Activated T-helper 1 cell treated with anti-CD3 and anti-CD28 coated beads, Interleukin-2, amount 50 U/mL, for 16 hours (primary cell): ENCODE results near the gene VPS35.

ENCODE experiments used
- DNase-seq, 2 donors: peaks; one replicate each; pipeline ENCODE4 v3.0.0-alpha.2; 2020; ENCODE audit warnings: low read depth in 1 of 2, low spot score in 1 of 2

Gene VPS35

DNA sequence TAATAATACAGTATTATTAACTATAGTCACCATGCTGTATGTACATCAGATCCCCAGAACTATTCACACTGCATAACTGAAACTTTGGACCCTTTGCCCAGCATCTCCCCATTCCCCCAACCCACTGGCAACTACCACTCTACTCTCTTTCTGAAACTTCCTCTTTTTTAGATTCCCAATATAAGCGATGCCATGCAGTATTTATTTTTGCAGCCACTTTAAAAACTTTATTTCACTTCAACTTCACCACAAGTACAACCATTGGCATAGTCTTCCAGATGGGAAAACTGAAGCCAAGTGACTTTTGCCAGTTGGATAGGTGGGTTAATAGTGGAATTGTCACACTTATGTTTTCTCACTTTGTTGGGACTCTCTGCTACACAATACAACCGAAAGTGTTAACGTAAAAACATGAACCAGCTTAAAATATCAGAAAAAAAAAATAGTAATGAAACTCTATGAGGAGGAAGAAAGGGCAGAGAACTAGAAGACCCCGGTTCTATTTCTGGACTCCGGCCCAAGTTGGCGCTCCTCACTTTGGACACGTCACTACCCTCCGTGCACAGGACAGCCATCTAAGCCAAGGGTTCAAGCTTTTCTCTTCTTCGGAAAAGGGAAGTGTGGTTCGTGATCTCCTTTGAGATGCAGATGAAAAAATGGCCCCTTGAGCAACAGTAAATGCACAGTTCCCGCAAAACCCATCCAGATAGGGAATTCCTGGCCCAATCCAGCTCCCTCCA, 68.5 kb downstream of the VPS35 start:
- DNase-seq: no peak

DNA sequence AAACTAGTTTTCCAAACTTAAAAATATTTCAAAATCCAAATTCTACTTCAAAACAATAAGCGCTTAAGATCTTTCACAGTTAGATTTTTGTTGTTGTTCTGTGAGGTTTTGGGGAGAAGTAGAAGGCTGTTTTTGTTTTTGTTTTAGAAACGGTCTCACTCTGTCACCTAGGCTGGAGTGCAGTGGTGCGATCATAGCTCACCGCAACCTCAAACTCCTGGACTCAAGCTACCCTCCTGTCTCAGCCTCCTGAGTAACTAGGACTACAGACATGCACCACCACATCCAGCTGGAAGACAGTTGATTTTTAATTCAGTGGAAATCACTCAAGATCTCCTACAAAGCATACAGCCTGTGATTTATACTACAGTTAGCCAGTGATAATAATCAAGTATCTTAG, 70.5 kb downstream of the VPS35 start:
- no peak for DNase-seq

DNA sequence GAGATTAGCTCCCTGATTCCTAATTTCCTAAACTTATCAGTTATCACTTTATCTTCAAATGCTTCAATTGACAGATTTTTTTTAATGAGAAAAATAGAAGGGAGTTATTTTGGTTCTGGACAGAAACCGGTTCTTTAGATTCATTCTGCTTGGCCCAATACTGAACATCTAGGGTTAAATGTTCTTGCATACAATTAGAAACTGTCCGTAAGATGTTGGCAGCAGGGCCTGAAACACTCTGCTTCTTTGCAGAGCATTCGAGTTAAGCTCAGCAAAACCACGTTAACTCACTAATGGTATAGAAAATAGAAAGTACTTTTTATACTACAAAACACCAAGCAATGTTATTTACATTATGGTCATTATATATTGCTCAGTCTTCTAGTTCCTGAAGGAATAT, 75.0 kb downstream of the VPS35 start:
- no peak for DNase-seq

DNA sequence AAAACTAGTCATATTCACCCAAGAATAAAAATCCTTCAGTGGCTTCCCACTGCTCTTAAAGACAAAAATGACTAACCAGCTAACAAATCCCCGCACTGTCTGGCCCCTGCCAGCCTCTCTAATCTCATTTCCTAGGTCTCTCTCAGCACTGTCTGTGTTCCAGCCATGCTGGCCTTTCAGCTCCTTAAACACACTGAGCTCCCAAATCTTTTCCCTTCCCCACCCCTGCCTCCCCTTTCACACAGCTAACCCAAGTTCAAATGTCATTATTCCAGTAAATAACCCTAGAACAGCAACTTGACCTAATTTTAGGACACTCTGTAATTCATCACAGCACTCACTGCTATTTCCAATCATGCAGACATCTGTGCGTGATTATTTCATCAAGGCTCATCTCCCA, 75.6 kb downstream of the VPS35 start:
- DNase-seq: no peak

DNA sequence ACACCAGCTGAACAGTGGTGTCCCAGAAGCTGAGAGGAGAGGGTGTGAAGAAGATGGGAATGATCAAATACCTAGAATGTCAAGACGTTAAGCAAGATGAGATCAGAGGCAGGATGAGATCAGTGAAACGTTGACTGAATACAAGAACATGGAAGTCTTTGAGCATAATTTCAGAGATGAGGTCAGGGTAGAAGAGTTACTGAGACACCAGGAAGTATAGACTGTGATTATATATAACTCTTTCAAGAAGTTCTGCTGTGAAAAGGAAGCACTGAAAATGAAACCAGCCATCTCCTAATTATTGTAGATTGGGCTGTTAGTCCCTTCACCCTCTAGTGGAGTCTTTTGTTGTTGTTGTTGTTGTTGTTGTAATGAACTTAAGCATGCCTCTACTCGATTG, 76.9 kb downstream of the VPS35 start:
- DNase-seq: no peak

DNA sequence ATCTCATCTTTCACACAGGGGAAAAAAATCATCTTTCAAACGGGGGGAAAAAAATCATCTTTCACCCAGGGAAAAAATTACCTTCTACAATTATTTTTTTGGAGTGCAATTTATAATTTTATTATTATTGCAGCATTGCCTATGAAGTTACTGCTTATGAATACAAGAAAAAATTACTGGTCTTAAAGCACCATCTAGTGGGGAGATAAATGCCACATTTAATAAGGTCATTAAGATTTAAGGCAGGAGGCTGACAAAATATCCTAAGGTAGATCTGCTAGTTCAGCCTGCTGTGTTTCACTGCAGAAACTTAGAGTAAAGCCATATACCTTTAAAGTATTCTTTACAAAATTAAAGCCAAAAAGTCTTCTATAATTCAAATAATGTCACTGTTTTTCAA, 81.4 kb downstream of the VPS35 start:
- DNase-seq: no peak

DNA sequence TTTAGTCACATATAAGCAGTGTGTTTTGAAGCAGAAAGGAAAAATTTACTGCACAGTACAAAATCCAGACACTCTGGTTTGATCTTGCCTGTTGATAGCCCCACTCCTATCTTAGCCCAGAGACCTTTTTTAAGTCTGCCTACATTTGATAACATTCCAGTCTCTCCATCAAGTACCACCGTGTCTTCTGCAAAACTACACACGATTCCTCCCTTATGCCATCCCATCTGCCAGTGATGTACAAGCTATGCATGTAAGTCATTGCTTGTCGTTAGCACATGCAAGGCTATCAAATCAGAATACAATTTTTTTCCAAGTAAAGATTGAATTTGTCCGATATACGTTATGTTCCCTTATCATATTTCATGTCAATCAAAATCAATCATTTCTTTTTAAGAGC, 82.7 kb downstream of the VPS35 start:
- no peak for DNase-seq
